Measurements from ENCODE around the gene ZACN. TPM values are rescaled to one million over a fixed set of nuclear protein-coding genes. Genes with fewer than 3 reads are reported as not detected.

Gene ZACN
- total RNA-seq, 1 experiment from 2014 or later, result not detected

GRCh38 chr17:76088041-76088867, 9.3 kb downstream of the ZACN start:
- Histone ChIP-seq H3K36me3 (peaks cover 69% of the 10 kb centered on the region), H3K27me3 (no peaks in the 10 kb centered on the region), H3K4me3 (no peak overlapping the region), H3K9me3 (no peaks in the 10 kb centered on the region)
- no peak for DNase-seq

GRCh38 chr17:76088868-76089576, 10.0 kb downstream of the ZACN start:
- Histone ChIP-seq H3K36me3 (peaks cover 72% of the 10 kb centered on the region), H3K27me3 (no peaks in the 10 kb centered on the region), H3K9me3 (no peaks in the 10 kb centered on the region), H3K4me3 (no peak overlapping the region)
- DNase-seq, result no peak

DNA sequence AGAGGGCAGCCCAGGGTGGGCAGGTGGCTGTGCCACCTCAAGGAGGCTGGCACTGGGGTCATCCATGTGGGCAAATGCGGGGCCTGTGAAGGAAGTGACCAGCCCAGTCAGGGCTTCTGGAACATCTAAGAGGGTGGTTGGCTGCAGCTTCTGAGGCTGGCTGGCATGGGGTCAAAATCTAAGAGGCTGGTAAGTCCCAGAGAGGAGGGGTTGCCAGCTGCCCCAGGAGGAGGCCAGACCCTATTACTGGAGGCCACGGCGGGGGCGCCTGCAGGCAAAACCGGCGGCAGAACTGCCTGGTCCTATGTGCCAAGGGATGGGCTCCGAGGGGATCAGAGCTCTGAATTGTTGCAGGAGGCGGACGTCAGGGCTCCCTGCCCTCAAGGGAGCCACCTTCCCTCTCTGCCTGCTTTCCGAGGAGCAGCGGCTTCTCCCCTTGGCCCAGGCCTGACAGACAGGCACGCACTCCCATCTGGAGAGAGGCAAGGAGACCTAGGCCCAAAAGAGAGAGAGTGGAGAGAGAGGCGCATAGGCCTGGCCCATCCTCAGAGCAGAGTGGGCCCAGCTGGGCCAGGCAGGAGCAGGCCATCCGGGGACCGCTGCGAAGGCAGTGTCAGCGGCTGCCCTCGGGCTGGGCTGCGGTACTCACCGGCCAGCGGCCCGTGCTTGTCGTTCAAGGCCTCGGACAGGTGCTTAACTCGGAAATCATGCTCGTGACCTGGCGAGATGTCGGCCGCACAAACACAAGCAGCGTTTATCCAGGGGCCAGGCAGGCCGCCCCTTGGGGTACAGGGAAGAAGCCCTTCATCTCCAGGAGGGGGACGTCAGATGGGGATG, 10.9 kb downstream of the ZACN start:
- H3K36me3 ChIP-seq, result peaks cover 69% of the 10 kb centered on the region
- no peak for DNase-seq

DNA sequence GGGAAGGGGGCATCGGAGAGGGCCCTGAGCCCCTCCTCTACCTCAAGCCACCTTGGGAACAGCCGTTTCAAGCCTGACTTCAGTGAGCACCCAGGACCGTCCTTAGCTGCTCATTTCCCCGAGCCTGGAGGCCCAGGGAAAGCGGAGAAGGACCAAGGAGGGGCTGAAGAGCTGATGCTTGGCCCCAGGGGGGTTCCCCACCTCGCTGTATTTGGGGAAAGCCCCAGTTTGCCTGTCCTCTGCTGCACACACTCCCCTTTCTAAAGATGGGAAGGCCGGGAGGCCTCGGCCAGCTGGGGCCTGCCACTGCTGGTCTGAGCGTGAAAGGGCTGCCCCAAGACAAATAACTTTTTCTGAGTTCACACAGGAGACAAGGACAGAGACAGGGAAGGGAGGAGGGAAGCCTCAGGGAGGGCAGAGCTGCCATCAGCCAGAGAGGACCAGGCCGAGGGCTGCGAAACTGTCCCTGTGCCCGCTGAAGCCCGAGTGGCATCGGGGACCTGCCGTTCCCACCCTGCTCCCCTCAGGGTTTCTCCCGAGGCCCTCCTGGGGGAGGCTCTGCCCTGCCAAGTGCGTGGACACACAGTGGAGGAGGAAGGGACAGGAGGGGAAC, 11.6 kb downstream of the ZACN start:
- Histone ChIP-seq H3K36me3 (peaks cover 67% of the 10 kb centered on the region), H3K27me3 (no peaks in the 10 kb centered on the region), H3K9me3 (no peaks in the 10 kb centered on the region), H3K4me3 (no peak overlapping the region)
- DNase-seq, result no peak

More for the DNA sequence above, 10.9 kb downstream of the ZACN start:
- H3K4me3 ChIP-seq, result no peak overlapping the region
- no peaks in the 10 kb centered on the region for H3K9me3 ChIP-seq
- H3K27me3 ChIP-seq, result no peaks in the 10 kb centered on the region

DNA sequence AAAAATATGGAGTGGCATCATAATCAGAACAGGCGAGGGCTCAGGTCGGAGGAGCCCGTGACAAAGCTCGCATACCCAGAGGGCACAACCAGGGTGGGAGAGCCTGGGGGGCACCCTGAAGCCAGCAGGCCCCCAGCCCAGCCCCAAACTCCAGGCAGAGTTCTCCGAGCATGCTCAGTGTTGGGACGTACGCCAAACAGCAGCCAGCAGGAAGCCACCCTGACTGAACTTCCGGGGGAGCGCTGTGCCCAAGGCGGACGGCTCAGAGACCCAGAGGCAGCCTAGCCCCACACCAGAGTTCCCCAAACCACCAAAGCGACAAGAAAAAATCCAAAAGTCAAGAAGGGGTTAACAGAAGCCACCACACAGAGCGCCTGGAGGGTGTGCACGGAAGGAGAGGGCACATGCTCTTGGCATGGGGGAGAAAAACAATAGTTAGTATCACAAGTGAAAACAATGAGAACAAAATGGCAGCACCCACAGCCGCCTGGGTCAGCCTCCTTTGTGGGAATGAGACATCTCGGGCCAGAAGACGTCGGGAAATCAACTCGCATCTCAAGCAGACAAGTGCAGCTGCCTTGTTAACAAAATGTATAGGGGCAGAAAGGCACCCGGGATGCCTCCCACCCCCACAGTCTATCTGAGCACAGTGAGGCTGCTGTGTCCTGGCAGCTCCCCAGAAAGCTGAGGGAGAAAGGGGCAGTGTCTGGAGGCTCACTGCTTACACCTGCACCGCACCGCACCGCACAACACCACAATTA, 12.7 kb downstream of the ZACN start:
- H3K36me3 ChIP-seq, result peaks cover 72% of the 10 kb centered on the region
- DNase-seq, result no peak

GRCh38 chr17:76092526-76093413, 13.8 kb downstream of the ZACN start:
- Histone ChIP-seq H3K9me3 (no peaks in the 10 kb centered on the region), H3K27me3 (no peaks in the 10 kb centered on the region), H3K36me3 (peaks cover 74% of the 10 kb centered on the region), H3K4me3 (no peak overlapping the region)
- no peak for DNase-seq

More for the DNA sequence above, 12.7 kb downstream of the ZACN start:
- Histone ChIP-seq H3K27me3 (no peaks in the 10 kb centered on the region), H3K4me3 (no peak overlapping the region), H3K9me3 (no peaks in the 10 kb centered on the region)

DNA sequence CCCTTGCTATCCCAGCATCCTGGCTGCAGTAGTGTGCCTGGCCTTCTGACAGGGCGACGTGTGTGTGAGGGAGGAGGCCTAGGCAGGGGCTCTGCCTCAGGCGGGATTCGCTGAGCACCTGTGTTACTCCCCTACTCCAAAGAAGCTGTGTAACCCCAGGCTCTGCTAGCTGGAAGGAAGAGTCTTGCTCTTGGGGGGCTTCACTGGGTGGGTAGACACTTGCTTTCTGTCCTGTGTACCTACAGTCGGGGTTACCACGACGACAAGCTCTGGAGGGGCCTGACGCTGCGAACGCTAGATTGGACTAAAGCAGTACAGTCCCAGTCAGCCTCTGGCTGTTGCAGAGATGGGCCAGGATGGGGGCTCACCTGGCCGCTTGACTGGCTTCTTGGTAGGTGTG, 15.1 kb downstream of the ZACN start:
- no peak for DNase-seq
- H3K27me3 ChIP-seq, result no peaks in the 10 kb centered on the region
- no peak overlapping the region for H3K4me3 ChIP-seq
- no peaks in the 10 kb centered on the region for H3K9me3 ChIP-seq
- peaks cover 69% of the 10 kb centered on the region for H3K36me3 ChIP-seq

DNA sequence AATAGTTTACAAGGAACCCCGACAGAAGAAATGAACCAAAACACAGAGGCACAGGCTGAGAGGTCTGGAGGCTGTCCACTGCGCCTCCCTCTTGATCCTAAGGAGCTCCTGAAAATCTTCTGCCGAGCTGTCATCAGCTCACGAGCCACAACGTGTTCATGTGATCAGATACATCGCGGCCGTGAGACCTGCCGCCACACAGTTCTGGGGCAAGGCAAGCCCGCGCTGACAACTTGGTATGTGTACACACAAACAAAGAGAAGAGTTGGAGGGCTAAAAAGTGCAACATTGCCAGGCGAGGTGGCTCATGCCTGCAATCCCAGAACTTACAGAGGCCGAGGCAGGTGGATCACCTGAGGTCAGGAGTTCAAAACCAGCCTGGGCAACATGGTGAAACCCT, 17.0 kb downstream of the ZACN start:
- Histone ChIP-seq H3K9me3 (no peaks in the 10 kb centered on the region), H3K36me3 (peaks cover 67% of the 10 kb centered on the region), H3K27me3 (no peaks in the 10 kb centered on the region), H3K4me3 (no peak overlapping the region)
- DNase-seq, result no peak

- Histone ChIP-seq H3K27me3 (no peaks in the 10 kb centered on the region), H3K36me3 (peaks cover 72% of the 10 kb centered on the region), H3K4me3 (no peak overlapping the region), H3K9me3 (no peaks in the 10 kb centered on the region)
- DNase-seq, result no peak
Measured at GRCh38 chr17:76097716-76098295, 18.8 kb downstream of the ZACN start.

GRCh38 chr17:76102944-76103273, 23.9 kb downstream of the ZACN start:
- Histone ChIP-seq H3K9me3 (no peaks in the 10 kb centered on the region), H3K27me3 (no peaks in the 10 kb centered on the region), H3K36me3 (peaks cover 38% of the 10 kb centered on the region), H3K4me3 (peak overlapping the region; percentile 92)
- no peak for DNase-seq

- H3K36me3 ChIP-seq, result peaks cover 34% of the 10 kb centered on the region
- H3K4me3 ChIP-seq, result peak within 1 kb of the TSS; percentile 92
- DNase-seq, result peak; percentile 87
- no peaks in the 10 kb centered on the region for H3K9me3 ChIP-seq
- H3K27me3 ChIP-seq, result no peaks in the 10 kb centered on the region
Measured at GRCh38 chr17:76103274-76104139, 24.5 kb downstream of the ZACN start, which contains the start of gene EXOC7. Gene EXOC7, minus strand, starts transcription at chr17:76103787. Its CDS starts 95 bp downstream, at chr17:76103692.

GRCh38 chr17:76104140-76104895, 25.3 kb downstream of the ZACN start:
- no peak for DNase-seq
- H3K4me3 ChIP-seq, result peak overlapping the region; percentile 92
- H3K27me3 ChIP-seq, result no peaks in the 10 kb centered on the region
- no peaks in the 10 kb centered on the region for H3K9me3 ChIP-seq
- peaks cover 28% of the 10 kb centered on the region for H3K36me3 ChIP-seq

DNA sequence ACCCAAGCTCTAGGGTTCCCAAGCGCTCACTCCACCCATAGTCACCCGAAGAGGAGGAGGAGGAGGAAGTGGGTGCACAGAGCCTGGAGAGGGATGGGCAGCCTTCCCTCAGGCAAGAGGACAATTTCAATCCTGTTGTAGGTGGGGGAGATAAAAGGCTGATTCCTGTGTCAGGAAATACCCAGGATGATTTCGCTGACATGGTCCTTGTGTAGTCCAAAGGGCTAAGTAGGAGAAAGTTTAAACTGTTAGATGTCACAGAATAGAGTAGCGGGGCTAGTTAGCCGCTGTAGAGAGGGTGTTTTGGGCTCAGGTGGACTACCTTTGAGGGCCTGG, 25.9 kb downstream of the ZACN start:
- H3K4me3 ChIP-seq, result no peak overlapping the region; the same call in 1 of the 2 replicates
- no peaks in the 10 kb centered on the region for H3K27me3 ChIP-seq
- DNase-seq, result no peak
- H3K9me3 ChIP-seq, result no peaks in the 10 kb centered on the region
- peaks cover 23% of the 10 kb centered on the region for H3K36me3 ChIP-seq
